Ishikawa (cell line): Measurements from ENCODE around the gene DDR2.

Experiments used
- CEBPB ChIP-seq: IDR thresholded peaks from 2 replicates; pipeline ENCODE4 v1.6.1; 2012
- CREB1 ChIP-seq: IDR thresholded peaks from 2 replicates; pipeline ENCODE4 v1.6.1; 2012; ENCODE audit warnings: low read depth
- EGR1 ChIP-seq: IDR thresholded peaks from 2 replicates; pipeline ENCODE4 v1.6.1; 2012
- EP300 ChIP-seq: IDR thresholded peaks from 2 replicates; pipeline ENCODE4 v1.6.1; 2012; ENCODE audit warnings: borderline replicate concordance
- FOXM1 ChIP-seq: IDR thresholded peaks from 2 replicates; pipeline ENCODE4 v1.6.1; 2012; ENCODE audit warnings: low read depth, borderline replicate concordance
- MAX ChIP-seq: IDR thresholded peaks from 2 replicates; pipeline ENCODE4 v1.6.1; 2012
- NFIC ChIP-seq: IDR thresholded peaks from 2 replicates; pipeline ENCODE4 v1.6.1; 2012
- RAD21 ChIP-seq: IDR thresholded peaks from 2 replicates; pipeline ENCODE4 v1.6.1; 2012; ENCODE audit warnings: low read depth
- REST ChIP-seq: IDR thresholded peaks from 2 replicates; pipeline ENCODE4 v1.6.1; 2012; ENCODE audit warnings: low read depth, mild to moderate bottlenecking
- TAF1 ChIP-seq: IDR thresholded peaks from 2 replicates; pipeline ENCODE4 v1.6.1; 2012; ENCODE audit warnings: low read depth, mild to moderate bottlenecking
- TCF12 ChIP-seq: IDR thresholded peaks from 2 replicates; pipeline ENCODE4 v1.6.1; 2012; ENCODE audit warnings: low read depth
- TEAD4 ChIP-seq: IDR thresholded peaks from 2 replicates; pipeline ENCODE4 v1.6.1; 2012
- USF1 ChIP-seq: IDR thresholded peaks from 2 replicates; pipeline ENCODE4 v1.6.1; 2012
- YY1 ChIP-seq: IDR thresholded peaks from 2 replicates; pipeline ENCODE4 v1.6.1; 2012; ENCODE audit warnings: low read depth
- ZBTB7A ChIP-seq: IDR thresholded peaks from 2 replicates; pipeline ENCODE4 v1.6.1; 2012; ENCODE audit warnings: low read depth

DDR2 gene

GRCh38 chr1:162716123-162716522 is 83.9 kb downstream of the DDR2 start:
- TF ChIP-seq FOXM1 (no peak), USF1 (no peak), ZBTB7A (no peak), TCF12 (no peak), TEAD4 (no peak), CREB1 (no peak), EGR1 (no peak), MAX (no peak), TAF1 (no peak)

- TF ChIP-seq MAX (no peak), TEAD4 (no peak), EGR1 (no peak), YY1 (no peak), NFIC (no peak), TCF12 (no peak), RAD21 (no peak), REST (no peak)
These were observed 84.3 kb downstream of the DDR2 start for GRCh38 chr1:162716552-162716951.

GRCh38 chr1:162717548-162718184 is 85.4 kb downstream of the DDR2 start:
- TF ChIP-seq CEBPB: no peak
- no peak for TF ChIP-seq REST
- TF ChIP-seq USF1: no peak
- TF ChIP-seq MAX: no peak
- no peak for TF ChIP-seq TAF1
- TF ChIP-seq EGR1: no peak
- TF ChIP-seq TEAD4: no peak

- no peak for TF ChIP-seq NFIC
- no peak for TF ChIP-seq CREB1
These were observed 87.4 kb downstream of the DDR2 start for GRCh38 chr1:162719678-162720077.

- no peak for TF ChIP-seq CREB1
- TF ChIP-seq EGR1: no peak
- no peak for TF ChIP-seq NFIC
- TF ChIP-seq EP300: no peak
- no peak for TF ChIP-seq ZBTB7A
- no peak for TF ChIP-seq REST
- TF ChIP-seq TCF12: no peak
- TF ChIP-seq RAD21: no peak
- TF ChIP-seq FOXM1: no peak
- no peak for TF ChIP-seq MAX
- no peak for TF ChIP-seq USF1
- no peak for TF ChIP-seq TAF1
- no peak for TF ChIP-seq TEAD4
- TF ChIP-seq YY1: no peak
These were observed 88.7 kb downstream of the DDR2 start for GRCh38 chr1:162720996-162721395.
